ENCODE results near the gene C22orf31. TPM values are rescaled to one million over a fixed set of nuclear protein-coding genes. Genes with fewer than 3 reads are reported as not detected.

C22orf31 gene
- total RNA-seq, 1 experiment from 2014 or later = not detected

GRCh38 chr22:29031227-29032011 is 30.2 kb downstream of the C22orf31 start:
- Histone ChIP-seq H3K27me3 (ENCODE audit: control insufficient read depth, insufficient read depth, low read length) (no peaks in the 10 kb centered on the region), H3K4me1 (ENCODE audit: control insufficient read depth, insufficient read depth, low read length) (peaks cover 21% of the 10 kb centered on the region), H3K4me3 (ENCODE audit: low read depth in 2 of 2, low read length in 2 of 2) (peak overlapping the region; percentile 33 to 51; a peak in 3 of 4 replicates), H3K9me3 (ENCODE audit: control insufficient read depth, insufficient read depth, low read depth, low read length) (no peaks in the 10 kb centered on the region), H3K36me3 (ENCODE audit: control insufficient read depth, insufficient read depth, low read length) (no peaks in the 10 kb centered on the region), H3K27ac (ENCODE audit: low read length) (peak overlapping the region; percentile 68)
- ChIA-PET CTCF (interaction anchor here (0.6 to 1.1 kb wide), 2 partner anchors 161 to 176 kb away, joined by 4 to 5 read pairs; no protein-coding TSS in a partner anchor), POLR2A (interaction anchor here (0.6 kb wide), 1 partner anchor 190 kb away, joined by 4 read pairs; no protein-coding TSS in a partner anchor)
- DNase-seq (ENCODE audit: low read depth, low spot score) = peak; percentile 35
- TF ChIP-seq CTCF (IDR thresholded peaks at IDR 0.05) = no peak
- TF ChIP-seq SIN3A (IDR thresholded peaks at IDR 0.05; ENCODE audit: borderline replicate concordance, insufficient read depth, low read depth, low read length) = no peak
- TF ChIP-seq POLR2AphosphoS5 (IDR thresholded peaks at IDR 0.05; ENCODE audit: low read depth, low read length) = no peak
- no peak for TF ChIP-seq REST (IDR thresholded peaks at IDR 0.05; ENCODE audit: insufficient read depth in 1 of 2, low read depth in 2 of 2, low read length in 1 of 2)
- no peak for TF ChIP-seq TCF7L2 (IDR thresholded peaks at IDR 0.05; ENCODE audit: low read depth, low read length)
- peak; percentile 48 for ATAC-seq
- in situ Hi-C loops (cut with HindIII; ENCODE audit: low pct_unique_long_range_greater_than_20kb, low sequenced_read_pairs) = no loop called here
- BruUV-seq (replicated peaks) = no TSS peak
- intact Hi-C loops (cut with micrococcal nuclease; ENCODE audit: unreplicated experiment) = no loop called here

GRCh38 chr22:29030618-29031226 is 30.9 kb downstream of the C22orf31 start:
- H3K9me3 ChIP-seq (ENCODE audit: control insufficient read depth, insufficient read depth, low read depth, low read length) = no peaks in the 10 kb centered on the region
- H3K4me3 ChIP-seq (ENCODE audit: low read depth in 2 of 2, low read length in 2 of 2) = peak overlapping the region; percentile 33 to 51
- in situ Hi-C loops (cut with HindIII; ENCODE audit: low pct_unique_long_range_greater_than_20kb, low sequenced_read_pairs) = no loop called here
- H3K27me3 ChIP-seq (ENCODE audit: control insufficient read depth, insufficient read depth, low read length) = no peaks in the 10 kb centered on the region
- ChIA-PET POLR2A (interaction anchor here (0.6 kb wide), 1 partner anchor 189 kb away, joined by 4 read pairs; no protein-coding TSS in a partner anchor), CTCF (interaction anchor here (1.1 kb wide), 1 partner anchor 175 kb away, joined by 5 read pairs; no protein-coding TSS in a partner anchor)
- peak overlapping the region; percentile 68; the same call in 1 of the 2 replicates for H3K27ac ChIP-seq (ENCODE audit: low read length)
- intact Hi-C loops (cut with micrococcal nuclease; ENCODE audit: unreplicated experiment) = no loop called here
- H3K4me1 ChIP-seq (ENCODE audit: control insufficient read depth, insufficient read depth, low read length) = peaks cover 21% of the 10 kb centered on the region
- no peak for TF ChIP-seq REST (IDR thresholded peaks at IDR 0.05; ENCODE audit: insufficient read depth in 1 of 2, low read depth in 2 of 2, low read length in 1 of 2)
- no peak for TF ChIP-seq SIN3A (IDR thresholded peaks at IDR 0.05; ENCODE audit: borderline replicate concordance, insufficient read depth, low read depth, low read length)
- TF ChIP-seq CTCF (IDR thresholded peaks at IDR 0.05) = no peak
- TF ChIP-seq POLR2AphosphoS5 (IDR thresholded peaks at IDR 0.05; ENCODE audit: low read depth, low read length) = no peak
- peak; percentile 90 for TF ChIP-seq TCF7L2 (IDR thresholded peaks at IDR 0.05; ENCODE audit: low read depth, low read length)
- ATAC-seq (peak; percentile 82), DNase-seq (ENCODE audit: low read depth, low spot score) (no peak)
- H3K36me3 ChIP-seq (ENCODE audit: control insufficient read depth, insufficient read depth, low read length) = no peaks in the 10 kb centered on the region
- BruUV-seq (replicated peaks) = no TSS peak

Measured in Panc1 (cell line).